Endothelial cell of umbilical vein (primary cell): ENCODE data around the gene S1PR5. TPM values are rescaled to one million over a fixed set of nuclear protein-coding genes. Genes with fewer than 3 reads are reported as not detected.

ENCODE experiments used
- BruUV-seq: library from RNA; stranded (reverse); fragments of 400-500 nt; replicated peaks from 2 replicates; lab custom pipeline; 2021; lab: Mats Ljungman, UMichigan
- CTCF ChIA-PET: fragments of 300-600, 350-600 bp; sonication (Branson Sonifier 250); formaldehyde crosslinking; loops from one replicate; lab custom pipeline; 2021; ENCODE audit warnings: antibody characterized with exemption, inconsistent platforms; lab: Charles Lee
- POLR2A ChIA-PET: fragments of 300-600, 350-600 bp; sonication (Branson Sonifier 250); formaldehyde crosslinking; loops from one replicate; lab custom pipeline; 2021; ENCODE audit warnings: antibody characterized with exemption, inconsistent platforms; lab: Charles Lee
- DNase-seq: peaks from one replicate; pipeline ENCODE4 v3.0.0-alpha.2; 2011; ENCODE audit warnings: low read depth, low spot score
- FAIRE-seq: peaks from 2 replicates; lab custom pipeline; 2011; peaks lifted over from hg19 to GRCh38; lab: Jason Lieb, UNC
- H2AFZ ChIP-seq: 2 replicates; pipeline ENCODE4 v1.6.0; 2012; ENCODE audit warnings: low read depth, low read length, control low read depth, inconsistent platforms
- H3K27ac ChIP-seq: 2 replicates; pipeline ENCODE4 v1.5.1; 2011; ENCODE audit warnings: low read depth, mild to moderate bottlenecking, control low read depth, low read length, moderate library complexity; ENCODE audit not compliant: insufficient read depth
- H3K27me3 ChIP-seq, 2 experiments: 2 replicates each; pipeline versions ENCODE4 v1.6.0 to v1.6.1; 2011; ENCODE audit warnings: low read length in 2 of 2, mixed read lengths in 1 of 2; ENCODE audit not compliant: control insufficient read depth in 2 of 2, insufficient read depth in 2 of 2
- H3K36me3 ChIP-seq, 2 experiments: 2 replicates in 1 of 2; 3 replicates in 1 of 2; pipeline ENCODE4 v1.5.1; 2011; ENCODE audit warnings: low read length in 2 of 2, mild to moderate bottlenecking in 1 of 2, moderate library complexity in 1 of 2; ENCODE audit not compliant: control insufficient read depth in 2 of 2, insufficient read depth in 2 of 2; ENCODE audit errors: extremely low read depth in 1 of 2
- H3K4me1 ChIP-seq: 3 replicates; pipeline ENCODE4 v1.5.1; 2011; ENCODE audit warnings: mild to moderate bottlenecking, low read length; ENCODE audit not compliant: control insufficient read depth, insufficient read depth; ENCODE audit errors: extremely low read depth
- H3K4me2 ChIP-seq: 2 replicates; pipeline ENCODE4 v1.6.1; 2011; ENCODE audit warnings: low read length, control low read depth, mixed read lengths; ENCODE audit not compliant: insufficient read depth
- H3K4me3 ChIP-seq, 3 experiments: fragments of 200-600 bp in 1 of 3; sonication (generic), shearing (Covaris generic) in 1 of 3; replicated peaks in 1 of 3; 2 replicates each; pipeline ENCODE4 v1.5.1; 2011 to 2016; ENCODE audit warnings: control low read depth in 3 of 3, low read length in 3 of 3, mild to moderate bottlenecking in 2 of 3, inconsistent platforms in 1 of 3, low read depth in 1 of 3, moderate library complexity in 1 of 3; ENCODE audit not compliant: insufficient read depth in 1 of 3
- H3K79me2 ChIP-seq: 2 replicates; pipeline ENCODE4 v1.6.0; 2012; ENCODE audit warnings: low read length, inconsistent platforms; ENCODE audit not compliant: control insufficient read depth, insufficient read depth
- H3K9ac ChIP-seq: replicated peaks from 2 replicates; pipeline ENCODE3; 2011; ENCODE audit warnings: low read length, control low read depth; ENCODE audit not compliant: insufficient read depth; ENCODE audit errors: extremely low read depth
- H3K9me1 ChIP-seq: replicated peaks from 3 replicates; pipeline ENCODE4 v1.6.0; 2011; ENCODE audit warnings: mild to moderate bottlenecking, low read length; ENCODE audit not compliant: control insufficient read depth, insufficient read depth; ENCODE audit errors: extremely low read depth
- H3K9me3 ChIP-seq: replicated peaks from 2 replicates; pipeline ENCODE4 v1.5.1; 2012; ENCODE audit warnings: low read length, inconsistent platforms; ENCODE audit not compliant: control insufficient read depth, insufficient read depth
- H4K20me1 ChIP-seq: replicated peaks from 2 replicates; pipeline ENCODE3; 2011; ENCODE audit warnings: mild to moderate bottlenecking, low read length; ENCODE audit not compliant: control insufficient read depth, insufficient read depth; ENCODE audit errors: extremely low read depth
- EZH2 ChIP-seq: IDR thresholded peaks from 2 replicates; pipeline ENCODE4 v1.6.1; 2012; ENCODE audit warnings: borderline replicate concordance, low read depth, mild to moderate bottlenecking, moderate library complexity, low read length, inconsistent platforms; ENCODE audit not compliant: severe bottlenecking
- FOS ChIP-seq: IDR thresholded peaks from 2 replicates; pipeline ENCODE4 v1.6.1; 2011; ENCODE audit warnings: mild to moderate bottlenecking, low read length, moderate library complexity, borderline replicate concordance; ENCODE audit not compliant: insufficient read depth
- GATA2 ChIP-seq: IDR thresholded peaks from 2 replicates; pipeline ENCODE4 v1.7.0; 2011; ENCODE audit warnings: low read depth, mild to moderate bottlenecking, moderate library complexity, mixed read lengths, low read length; ENCODE audit not compliant: insufficient read length, insufficient read depth
- JUN ChIP-seq: IDR thresholded peaks from 2 replicates; pipeline ENCODE4 v1.6.1; 2011; ENCODE audit warnings: borderline replicate concordance, low read depth; ENCODE audit not compliant: insufficient read length, insufficient read depth
- MYC ChIP-seq: IDR thresholded peaks from one replicate; pipeline ENCODE4 v1.6.1; 2011; ENCODE audit warnings: mild to moderate bottlenecking, low read depth, low read length
- POLR2A ChIP-seq: IDR thresholded peaks from 2 replicates; pipeline ENCODE4 v1.6.1; 2012; ENCODE audit warnings: low read depth, mild to moderate bottlenecking, control low read depth, low read length
- POLR2AphosphoS5 ChIP-seq: IDR thresholded peaks from 2 replicates; pipeline ENCODE4 v1.6.1; 2012; ENCODE audit warnings: low read depth, mild to moderate bottlenecking, control low read depth, low read length, moderate library complexity; ENCODE audit not compliant: insufficient read depth
- dilution Hi-C: fragments of 300-500 bp; cut with MboI; formaldehyde crosslinking; loops from one replicate; pipeline ENCODE4 v1.15.0; 2019; ENCODE audit warnings: low sequenced_read_pairs; ENCODE audit not compliant: extremely low pct_ligation_motif_present
- intact Hi-C: fragments of 100-400 bp; cut with micrococcal nuclease; formaldehyde crosslinking; loops from one replicate; pipeline ENCODE4 v1.10.0; 2022
- polyA plus RNA-seq, 4 experiments: library from polyadenylated mRNA; depleted of rRNA in 3 of 4; stranded (reverse) in 3 of 4; unstranded in 1 of 4; fragments of >200 nt; gene quantifications; 2 replicates each; pipeline versions ENCODE4 v1.2.1 to v1.2.3, GENCODE V29; 2011 to 2012; ENCODE audit warnings: missing spikeins in 1 of 4
- total RNA-seq: library from RNA; stranded (reverse); gene quantifications from 2 replicates; pipeline ENCODE4 v1.2.3, GENCODE V29; 2021
- TF ChIP-seq, protein P1 (sequence below): IDR thresholded peaks from 2 replicates; pipeline ENCODE4 v1.6.1; 2011; ENCODE audit not compliant: insufficient read depth, insufficient read length
- TF ChIP-seq, protein P2 (sequence below), 2 donors: IDR thresholded peaks; 1 replicate in 1 of 2; 2 replicates in 1 of 2; pipeline ENCODE4 v1.5.1; 2011; ENCODE audit warnings: low read length in 2 of 2, mild to moderate bottlenecking in 2 of 2, moderate library complexity in 2 of 2, control low read depth in 1 of 2, inconsistent platforms in 1 of 2, low read depth in 1 of 2; ENCODE audit not compliant: insufficient read depth in 1 of 2; ENCODE audit errors: extremely low read depth in 1 of 2

S1PR5 gene
- total and polyA plus RNA-seq, 2 donors (not counting 3 experiments of a cell fraction or from before 2014, with no cell fraction given) = not detected

DNA sequence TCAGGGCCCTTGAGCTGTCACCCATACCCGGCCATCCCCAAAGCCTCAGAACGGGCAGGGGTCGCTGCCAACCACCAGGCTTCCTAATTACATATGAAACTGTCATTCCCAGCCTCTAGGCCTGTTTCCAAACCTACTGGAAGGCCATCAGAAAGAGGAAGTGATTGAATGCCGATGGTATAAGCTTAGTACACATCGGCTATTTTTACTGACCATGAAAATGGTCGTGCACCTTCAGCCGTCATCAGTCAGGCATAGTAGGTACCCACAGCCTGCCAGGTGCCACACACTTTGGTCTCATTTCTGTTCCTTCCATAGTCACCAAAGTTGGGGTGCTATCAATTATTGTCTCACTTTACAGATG lies 38.3 kb upstream of the S1PR5 start:
- BruUV-seq = no TSS peak
- DNase-seq = no peak
- POLR2A ChIA-PET = no interaction called here
- H3K27me3 ChIP-seq = no peaks in the 10 kb centered on the region
- CTCF ChIA-PET = interaction anchor here (0.8 to 1.4 kb wide), 6 partner anchors 11 to 144 kb away, joined by 3 to 6 read pairs (median 4); partner anchors contain the start of gene KRI1
- H3K9me3 ChIP-seq = no peaks in the 10 kb centered on the region
- no peak overlapping the region for H3K4me2 ChIP-seq
- no peak for TF ChIP-seq POLR2AphosphoS5
- no peak for TF ChIP-seq MYC
- TF ChIP-seq GATA2 = no peak
- TF ChIP-seq JUN = no peak
- TF ChIP-seq POLR2A = no peak
- TF ChIP-seq, protein P1, sequence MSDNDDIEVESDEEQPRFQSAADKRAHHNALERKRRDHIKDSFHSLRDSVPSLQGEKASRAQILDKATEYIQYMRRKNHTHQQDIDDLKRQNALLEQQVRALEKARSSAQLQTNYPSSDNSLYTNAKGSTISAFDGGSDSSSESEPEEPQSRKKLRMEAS = no peak
- TF ChIP-seq, protein P2, sequence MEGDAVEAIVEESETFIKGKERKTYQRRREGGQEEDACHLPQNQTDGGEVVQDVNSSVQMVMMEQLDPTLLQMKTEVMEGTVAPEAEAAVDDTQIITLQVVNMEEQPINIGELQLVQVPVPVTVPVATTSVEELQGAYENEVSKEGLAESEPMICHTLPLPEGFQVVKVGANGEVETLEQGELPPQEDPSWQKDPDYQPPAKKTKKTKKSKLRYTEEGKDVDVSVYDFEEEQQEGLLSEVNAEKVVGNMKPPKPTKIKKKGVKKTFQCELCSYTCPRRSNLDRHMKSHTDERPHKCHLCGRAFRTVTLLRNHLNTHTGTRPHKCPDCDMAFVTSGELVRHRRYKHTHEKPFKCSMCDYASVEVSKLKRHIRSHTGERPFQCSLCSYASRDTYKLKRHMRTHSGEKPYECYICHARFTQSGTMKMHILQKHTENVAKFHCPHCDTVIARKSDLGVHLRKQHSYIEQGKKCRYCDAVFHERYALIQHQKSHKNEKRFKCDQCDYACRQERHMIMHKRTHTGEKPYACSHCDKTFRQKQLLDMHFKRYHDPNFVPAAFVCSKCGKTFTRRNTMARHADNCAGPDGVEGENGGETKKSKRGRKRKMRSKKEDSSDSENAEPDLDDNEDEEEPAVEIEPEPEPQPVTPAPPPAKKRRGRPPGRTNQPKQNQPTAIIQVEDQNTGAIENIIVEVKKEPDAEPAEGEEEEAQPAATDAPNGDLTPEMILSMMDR (IDR thresholded peaks at IDR 0.05; ENCODE audit: extremely low read depth in 1 of 2, insufficient read depth in 1 of 2, low read depth in 1 of 2, low read length in 2 of 2) = no peak
- TF ChIP-seq FOS = no peak
- no peak for TF ChIP-seq EZH2
- no peaks in the 10 kb centered on the region for H3K4me1 ChIP-seq
- no peak overlapping the region for H3K27ac ChIP-seq
- peaks cover 7 to 42% of the 10 kb centered on the region in 2 experiments for H3K36me3 ChIP-seq
- H3K4me3 ChIP-seq = no peak overlapping the region
- no peaks in the 10 kb centered on the region for H4K20me1 ChIP-seq
- dilution Hi-C loops (no loop called here), intact Hi-C loops (no loop called here)
- H2AFZ ChIP-seq = no peak overlapping the region
- H3K9ac ChIP-seq = no peak overlapping the region
- no peaks in the 10 kb centered on the region for H3K9me1 ChIP-seq
- no peaks in the 10 kb centered on the region for H3K79me2 ChIP-seq
- no peak for FAIRE-seq
